Breast epithelium (tissue), 4 donors: ENCODE data around the gene CEACAM20. TPM values are rescaled to one million over a fixed set of nuclear protein-coding genes. Genes with fewer than 3 reads are reported as not detected.

ENCODE experiments used
- DNase-seq, 2 donors: peaks; one replicate each; pipeline ENCODE4 v3.0.0-alpha.2; 2019; ENCODE audit warnings: low spot score in 2 of 2
- H3K27ac ChIP-seq, 2 donors: fragments of 200-600 bp; sonication (generic) in 1 of 2; one replicate each; pipeline ENCODE4 v1.5.1; 2016 to 2019; ENCODE audit warnings: mild to moderate bottlenecking in 1 of 2
- H3K27me3 ChIP-seq, 2 donors: fragments of 200-600 bp; sonication (generic) in 1 of 2; one replicate each; pipeline versions ENCODE4 v1.5.1 to v1.6.0; 2017 to 2019; ENCODE audit warnings: control low read depth in 1 of 2, mild to moderate bottlenecking in 1 of 2
- H3K36me3 ChIP-seq: fragments of 200-600 bp; one replicate; pipeline ENCODE4 v1.5.1; 2019
- H3K4me1 ChIP-seq, 2 donors: fragments of 200-600 bp; sonication (generic); one replicate each; pipeline ENCODE4 v1.5.1; 2016 to 2019; ENCODE audit warnings: control low read depth in 1 of 2
- H3K4me3 ChIP-seq, 3 donors: fragments of 200-600 bp; sonication (generic); 1 replicate in 2 of 3; 2 replicates in 1 of 3; pipeline ENCODE4 v1.5.1; 2016 to 2019; ENCODE audit warnings: mild to moderate bottlenecking in 3 of 3, moderate library complexity in 2 of 3
- H3K9me3 ChIP-seq, 2 donors: fragments of 200-600 bp; sonication (generic) in 1 of 2; one replicate each; pipeline ENCODE4 v1.5.1; 2016 to 2019; ENCODE audit warnings: control low read depth in 1 of 2
- POLR2A ChIP-seq: fragments of 450-650 bp; IDR thresholded peaks from one replicate; pipeline ENCODE4 v1.6.1; 2016; ENCODE audit warnings: antibody characterized with exemption, mild to moderate bottlenecking, moderate library complexity
- POLR2AphosphoS5 ChIP-seq, 3 donors: sonication (generic); formaldehyde crosslinking; IDR thresholded peaks; one replicate each; pipeline ENCODE4 v1.6.1; 2017; ENCODE audit warnings: antibody characterized with exemption in 3 of 3
- intact Hi-C: fragments of 100-400 bp; cut with DNase I; formaldehyde crosslinking; loops from one replicate; pipeline ENCODE4 v1.15.1; 2023; ENCODE audit warnings: low total_unique reads
- total RNA-seq, 3 donors: library from RNA; depleted of rRNA; stranded (reverse); fragments of >200 nt; gene quantifications; one replicate each; pipeline ENCODE4 v1.1.0, GENCODE V29; 2016
- TF ChIP-seq, protein P1 (sequence below), 3 donors: fragments of 450-650 bp; IDR thresholded peaks; one replicate each; pipeline ENCODE4 v1.5.1; 2016 to 2017; ENCODE audit warnings: antibody characterized with exemption in 3 of 3, mild to moderate bottlenecking in 3 of 3, moderate library complexity in 3 of 3

Gene CEACAM20
- total RNA-seq, 3 donors from 2014 or later = 0.33 TPM; not detected in 2

DNA sequence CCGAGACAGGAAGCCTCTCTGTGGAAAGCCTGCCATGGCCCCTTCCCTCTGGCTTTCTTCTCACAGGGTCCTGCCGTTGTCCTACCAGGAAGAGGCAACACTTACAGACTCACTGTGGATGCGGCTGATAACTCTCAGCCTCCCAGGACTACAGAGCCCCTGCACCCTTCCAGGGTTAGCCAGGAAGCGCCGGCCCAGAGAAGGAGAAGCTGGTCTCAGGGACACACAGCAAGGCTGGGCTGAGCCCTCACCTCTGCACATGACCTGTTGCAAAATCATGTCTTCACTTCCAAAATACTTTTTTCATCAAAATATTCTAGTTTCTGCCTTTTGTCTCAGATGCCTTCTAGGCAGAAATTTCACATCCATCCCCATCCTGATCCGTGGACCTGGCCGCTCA is 1.9 kb downstream of the CEACAM20 start:
- TF ChIP-seq POLR2A (no peak), POLR2AphosphoS5 (IDR thresholded peaks at IDR 0.05) (no peak)
- TF ChIP-seq, protein P1, sequence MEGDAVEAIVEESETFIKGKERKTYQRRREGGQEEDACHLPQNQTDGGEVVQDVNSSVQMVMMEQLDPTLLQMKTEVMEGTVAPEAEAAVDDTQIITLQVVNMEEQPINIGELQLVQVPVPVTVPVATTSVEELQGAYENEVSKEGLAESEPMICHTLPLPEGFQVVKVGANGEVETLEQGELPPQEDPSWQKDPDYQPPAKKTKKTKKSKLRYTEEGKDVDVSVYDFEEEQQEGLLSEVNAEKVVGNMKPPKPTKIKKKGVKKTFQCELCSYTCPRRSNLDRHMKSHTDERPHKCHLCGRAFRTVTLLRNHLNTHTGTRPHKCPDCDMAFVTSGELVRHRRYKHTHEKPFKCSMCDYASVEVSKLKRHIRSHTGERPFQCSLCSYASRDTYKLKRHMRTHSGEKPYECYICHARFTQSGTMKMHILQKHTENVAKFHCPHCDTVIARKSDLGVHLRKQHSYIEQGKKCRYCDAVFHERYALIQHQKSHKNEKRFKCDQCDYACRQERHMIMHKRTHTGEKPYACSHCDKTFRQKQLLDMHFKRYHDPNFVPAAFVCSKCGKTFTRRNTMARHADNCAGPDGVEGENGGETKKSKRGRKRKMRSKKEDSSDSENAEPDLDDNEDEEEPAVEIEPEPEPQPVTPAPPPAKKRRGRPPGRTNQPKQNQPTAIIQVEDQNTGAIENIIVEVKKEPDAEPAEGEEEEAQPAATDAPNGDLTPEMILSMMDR (IDR thresholded peaks at IDR 0.05) = no peak
- no peak overlapping the region for H3K4me3 ChIP-seq
- peaks cover 0 to 13% of the 10 kb centered on the region in 2 donors for H3K27me3 ChIP-seq
- DNase-seq = no peak
- H3K27ac ChIP-seq = no peak overlapping the region
- H3K36me3 ChIP-seq = no peaks in the 10 kb centered on the region
- no peaks in the 10 kb centered on the region for H3K4me1 ChIP-seq
- H3K9me3 ChIP-seq = peaks cover 0 to 3% of the 10 kb centered on the region in 2 donors
- intact Hi-C loops = no loop called here

DNA sequence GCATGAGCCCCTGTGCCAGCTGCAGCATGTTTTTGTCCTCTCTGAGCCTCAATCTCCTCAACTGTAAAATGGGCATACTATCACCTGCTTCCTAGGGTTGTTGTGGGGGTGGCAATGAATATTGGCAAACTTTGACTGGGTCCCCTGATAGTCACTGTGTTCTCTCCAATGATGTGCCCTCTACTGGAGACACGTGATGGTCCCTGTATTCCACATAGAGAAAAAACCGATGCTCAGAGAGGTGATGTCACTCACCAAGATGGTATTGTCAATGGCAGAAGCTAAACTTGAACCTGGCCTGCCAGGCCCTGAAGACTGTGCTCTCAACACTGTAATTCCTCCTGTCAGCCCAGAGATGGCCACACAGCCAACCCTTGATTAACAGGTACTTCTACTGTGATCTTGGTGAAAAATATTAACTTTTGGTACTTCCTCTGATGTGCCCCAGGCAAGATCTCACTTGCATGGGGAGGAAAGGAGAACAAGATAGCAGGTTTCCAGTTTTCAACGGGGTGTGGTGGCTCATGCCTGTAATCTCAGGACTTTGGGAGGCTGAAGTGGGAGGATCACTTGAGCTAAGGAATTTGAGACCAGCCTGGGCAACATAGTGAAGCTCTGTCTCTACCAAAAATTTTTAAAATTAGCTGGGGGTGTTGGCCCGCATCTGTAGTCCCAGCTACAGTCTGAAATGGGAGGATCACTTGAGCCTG is 3.6 kb downstream of the CEACAM20 start:
- Histone ChIP-seq H3K27ac (no peak overlapping the region), H3K36me3 (no peaks in the 10 kb centered on the region), H3K4me3 (no peak overlapping the region), H3K27me3 (peaks cover 0 to 10% of the 10 kb centered on the region in 2 donors), H3K9me3 (peaks cover 0 to 3% of the 10 kb centered on the region in 2 donors), H3K4me1 (no peaks in the 10 kb centered on the region)
- intact Hi-C loops = no loop called here
- TF ChIP-seq, protein P1 (IDR thresholded peaks at IDR 0.05) = no peak
- TF ChIP-seq POLR2AphosphoS5 (IDR thresholded peaks at IDR 0.05) = no peak
- no peak for TF ChIP-seq POLR2A
- no peak for DNase-seq

DNA sequence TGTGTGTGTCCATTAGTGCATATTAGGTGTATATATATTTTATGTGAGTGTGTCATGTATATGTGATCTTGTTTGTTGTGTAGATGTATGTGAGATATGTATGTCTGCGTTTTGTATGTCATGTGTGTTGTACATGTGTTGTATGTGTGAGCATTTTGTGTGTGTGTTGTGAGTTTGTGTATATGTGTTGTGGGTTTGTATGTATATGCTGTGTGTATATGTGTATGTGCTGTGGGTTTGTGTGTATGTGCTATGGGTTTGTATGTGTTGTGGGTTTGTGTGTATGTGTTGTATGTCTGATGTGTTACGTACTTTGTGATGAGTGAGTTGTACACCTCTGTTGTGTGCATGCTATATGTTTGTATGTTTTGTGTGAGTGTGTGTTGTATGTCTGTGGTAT is 8.1 kb downstream of the CEACAM20 start:
- Histone ChIP-seq H3K4me3 (no peak overlapping the region), H3K4me1 (no peaks in the 10 kb centered on the region), H3K9me3 (peaks cover 0 to 14% of the 10 kb centered on the region in 2 donors), H3K27me3 (peaks cover 0 to 7% of the 10 kb centered on the region in 2 donors), H3K36me3 (no peaks in the 10 kb centered on the region), H3K27ac (no peak overlapping the region)
- no peak for DNase-seq
- intact Hi-C loops = no loop called here
- TF ChIP-seq POLR2AphosphoS5 (IDR thresholded peaks at IDR 0.05) (no peak), POLR2A (no peak)
- TF ChIP-seq, protein P1 (IDR thresholded peaks at IDR 0.05) = no peak

DNA sequence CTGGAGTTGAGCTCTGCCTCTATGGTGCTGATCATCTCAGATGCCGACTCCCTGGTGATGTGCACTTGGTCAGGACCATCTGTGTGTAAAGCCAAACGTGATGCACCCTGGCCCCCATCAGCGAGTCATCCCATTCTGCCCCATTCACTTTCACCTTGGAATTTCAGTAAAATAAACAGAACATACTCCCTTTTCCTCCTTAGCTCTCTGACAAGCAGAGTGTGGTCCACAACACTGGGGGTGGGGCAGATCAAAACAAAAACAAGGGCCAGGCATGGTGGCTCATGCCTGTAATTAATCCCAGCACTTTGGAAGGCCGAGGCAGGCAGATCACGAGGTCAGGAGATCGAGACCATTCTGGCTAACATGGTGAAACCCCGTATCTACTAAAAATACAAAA is 12.3 kb downstream of the CEACAM20 start:
- intact Hi-C loops = no loop called here

DNA sequence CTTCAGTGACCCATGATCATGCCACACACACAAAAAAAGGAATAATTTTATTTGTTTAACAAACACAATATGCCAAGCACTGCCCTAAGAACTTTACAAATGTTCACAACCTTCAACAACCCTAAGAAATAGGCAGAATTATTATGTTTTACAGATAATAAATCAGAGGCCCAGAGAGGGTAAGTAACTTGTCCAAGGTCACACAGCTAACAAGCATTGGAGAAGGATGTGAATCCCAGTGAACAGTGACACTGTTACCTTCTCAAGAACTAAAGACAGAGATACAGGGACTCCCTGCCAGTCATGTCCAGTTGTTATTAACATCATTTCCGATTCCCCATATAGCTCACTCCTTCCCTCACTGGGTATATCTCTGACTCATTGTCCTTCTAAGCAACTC is 13.6 kb downstream of the CEACAM20 start:
- DNase-seq = no peak
- Histone ChIP-seq H3K27ac (no peak overlapping the region), H3K27me3 (peaks cover 0 to 20% of the 10 kb centered on the region in 2 donors), H3K4me3 (no peak overlapping the region), H3K36me3 (no peaks in the 10 kb centered on the region), H3K4me1 (no peaks in the 10 kb centered on the region), H3K9me3 (peaks cover 0 to 11% of the 10 kb centered on the region in 2 donors)
- TF ChIP-seq POLR2AphosphoS5 (IDR thresholded peaks at IDR 0.05) = no peak
- no peak for TF ChIP-seq POLR2A
- TF ChIP-seq, protein P1 (IDR thresholded peaks at IDR 0.05) = no peak
- intact Hi-C loops = no loop called here

More for the DNA sequence above, 12.3 kb downstream of the CEACAM20 start:
- peaks cover 0 to 11% of the 10 kb centered on the region in 2 donors for H3K9me3 ChIP-seq
- TF ChIP-seq POLR2AphosphoS5 (IDR thresholded peaks at IDR 0.05) (no peak), POLR2A (no peak)
- TF ChIP-seq, protein P1 (IDR thresholded peaks at IDR 0.05) = no peak
- H3K4me3 ChIP-seq = no peak overlapping the region
- H3K27ac ChIP-seq = no peak overlapping the region
- no peak for DNase-seq
- H3K27me3 ChIP-seq = peaks cover 0 to 20% of the 10 kb centered on the region in 2 donors
- H3K4me1 ChIP-seq = no peaks in the 10 kb centered on the region
- H3K36me3 ChIP-seq = no peaks in the 10 kb centered on the region
